ENCODE data around the gene RNF144A. TPM values are rescaled to one million over a fixed set of nuclear protein-coding genes. Genes with fewer than 3 reads are reported as not detected.

Gene RNF144A
- total and polyA plus RNA-seq, 2 experiments from 2014 or later: 6.3 to 24.1 TPM

- Histone ChIP-seq H3K36me3 (no peaks in the 10 kb centered on the region), H3K4me1 (ENCODE audit: low read depth) (peaks cover 14% of the 10 kb centered on the region), H3K4me3 (no peak overlapping the region), H3K9me3 (ENCODE audit: low read depth) (no peaks in the 10 kb centered on the region), H3K27ac (no peak overlapping the region), H3K27me3 (no peaks in the 10 kb centered on the region)
- TF ChIP-seq CTCF (IDR thresholded peaks at IDR 0.05; ENCODE audit: low read depth, low read length): no peak
- no peak for DNase-seq (ENCODE audit: low read depth in 1 of 2, low spot score in 1 of 2)
Observed at GRCh38 chr2:6926071-6926732, 9.0 kb downstream of the RNF144A start.

DNA sequence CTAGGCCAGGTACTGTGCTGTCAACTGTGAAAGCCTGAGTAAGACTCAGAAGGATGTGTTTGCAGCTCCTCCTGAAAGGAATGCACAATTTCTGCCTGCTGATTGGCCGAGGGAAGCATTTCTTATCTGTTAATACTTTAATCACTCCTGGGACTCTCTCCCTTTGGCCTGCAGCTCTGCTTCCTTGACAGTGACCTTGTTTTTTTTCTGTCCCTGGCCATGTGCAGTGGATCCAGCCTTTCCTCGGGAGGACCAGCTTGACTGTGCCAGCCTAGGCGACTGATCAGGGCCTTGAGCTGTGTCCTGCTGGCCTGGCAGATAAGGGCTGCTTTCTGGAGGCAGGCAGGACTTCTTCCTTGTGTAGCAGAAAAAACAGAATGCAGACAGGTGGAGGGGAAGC is 10.0 kb downstream of the RNF144A start:
- DNase-seq (ENCODE audit: low read depth in 1 of 2, low spot score in 1 of 2): peak in 1 of 2 donors; percentile 42
- Histone ChIP-seq H3K36me3 (no peaks in the 10 kb centered on the region), H3K9me3 (ENCODE audit: low read depth) (no peaks in the 10 kb centered on the region), H3K4me1 (ENCODE audit: low read depth) (peaks cover 10% of the 10 kb centered on the region), H3K27ac (peak overlapping the region; percentile 56), H3K27me3 (no peaks in the 10 kb centered on the region), H3K4me3 (no peak overlapping the region)
- no peak for TF ChIP-seq CTCF (IDR thresholded peaks at IDR 0.05; ENCODE audit: low read depth, low read length)

DNA sequence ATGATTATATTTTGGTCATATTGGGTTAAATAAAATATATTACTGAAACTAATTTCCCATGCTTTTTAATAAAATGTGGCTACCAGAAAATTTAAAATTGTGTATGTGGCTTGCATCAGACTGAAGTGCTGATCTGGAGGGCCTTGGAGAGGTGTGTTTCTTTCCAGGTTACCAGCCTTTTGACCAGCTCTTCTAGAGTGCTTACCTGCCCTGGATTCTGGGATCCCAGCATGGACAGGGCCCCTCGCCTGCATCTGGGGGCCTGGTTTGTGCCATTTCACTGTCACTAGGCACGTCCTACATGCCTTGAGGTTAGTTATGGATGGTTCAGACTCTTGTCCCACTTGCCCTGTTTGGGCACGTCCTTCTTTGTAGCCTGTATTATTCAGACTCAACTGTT is 10.5 kb downstream of the RNF144A start:
- Histone ChIP-seq H3K27me3 (no peaks in the 10 kb centered on the region), H3K36me3 (no peaks in the 10 kb centered on the region), H3K27ac (peak overlapping the region; percentile 56), H3K9me3 (ENCODE audit: low read depth) (no peaks in the 10 kb centered on the region), H3K4me1 (ENCODE audit: low read depth) (peaks cover 10% of the 10 kb centered on the region), H3K4me3 (no peak overlapping the region)
- no peak for DNase-seq (ENCODE audit: low read depth in 1 of 2, low spot score in 1 of 2)
- no peak for TF ChIP-seq CTCF (IDR thresholded peaks at IDR 0.05; ENCODE audit: low read depth, low read length)

GRCh38 chr2:6928452-6928851 is 11.2 kb downstream of the RNF144A start:
- H3K4me1 ChIP-seq (ENCODE audit: low read depth): peaks cover 10% of the 10 kb centered on the region
- TF ChIP-seq CTCF (IDR thresholded peaks at IDR 0.05; ENCODE audit: low read depth, low read length): no peak
- no peak overlapping the region for H3K27ac ChIP-seq
- no peak for DNase-seq (ENCODE audit: low read depth in 1 of 2, low spot score in 1 of 2)
- H3K9me3 ChIP-seq (ENCODE audit: low read depth): no peaks in the 10 kb centered on the region
- H3K4me3 ChIP-seq: no peak overlapping the region
- H3K27me3 ChIP-seq: no peaks in the 10 kb centered on the region
- H3K36me3 ChIP-seq: no peaks in the 10 kb centered on the region

- TF ChIP-seq CTCF (IDR thresholded peaks at IDR 0.05; ENCODE audit: low read depth, low read length): no peak
- peak in 1 of 2 donors; percentile 35 for DNase-seq (ENCODE audit: low read depth in 1 of 2, low spot score in 1 of 2)
- Histone ChIP-seq H3K27ac (no peak overlapping the region), H3K9me3 (ENCODE audit: low read depth) (no peaks in the 10 kb centered on the region), H3K27me3 (no peaks in the 10 kb centered on the region), H3K4me1 (ENCODE audit: low read depth) (peaks cover 10% of the 10 kb centered on the region), H3K4me3 (no peak overlapping the region), H3K36me3 (no peaks in the 10 kb centered on the region)
Observed at GRCh38 chr2:6929196-6929819, 12.1 kb downstream of the RNF144A start.
